Measurements from ENCODE around the gene ELAVL4.
"Not testable (repeated sequence)": the region's sequence is repeated elsewhere in the genome, so short reads cannot be mapped to it uniquely, and the experiment has no call there.

Gene ELAVL4

GRCh38 chr1:50126927-50127715 lies 18.4 kb downstream of the ELAVL4 start:
- DNase-seq, result no peak

- DNase-seq, result no peak
Observed at GRCh38 chr1:50129201-50129600, 20.5 kb downstream of the ELAVL4 start.

GRCh38 chr1:50132347-50132894 lies 23.7 kb downstream of the ELAVL4 start:
- DNase-seq, result no peak

DNA sequence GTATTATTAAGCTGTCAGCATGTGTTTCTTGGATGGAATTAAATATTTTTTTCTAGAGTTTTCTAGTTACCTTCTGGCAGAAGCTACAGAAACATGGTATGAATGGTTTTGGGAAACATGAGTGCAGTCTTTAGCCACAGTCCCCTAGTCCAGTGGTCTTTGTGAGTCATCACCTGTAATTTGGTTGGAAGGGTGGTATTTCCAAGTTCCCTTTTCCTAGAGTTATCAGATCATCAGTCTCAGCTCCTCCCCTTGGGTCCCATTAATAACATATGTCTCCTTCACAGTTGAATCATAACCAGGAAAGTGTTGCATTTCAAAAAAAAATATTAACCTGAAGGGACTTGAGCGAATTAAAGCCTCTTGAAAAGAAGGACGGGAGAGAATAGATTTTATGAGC lies 27.0 kb downstream of the ELAVL4 start:
- no peak for DNase-seq

DNA sequence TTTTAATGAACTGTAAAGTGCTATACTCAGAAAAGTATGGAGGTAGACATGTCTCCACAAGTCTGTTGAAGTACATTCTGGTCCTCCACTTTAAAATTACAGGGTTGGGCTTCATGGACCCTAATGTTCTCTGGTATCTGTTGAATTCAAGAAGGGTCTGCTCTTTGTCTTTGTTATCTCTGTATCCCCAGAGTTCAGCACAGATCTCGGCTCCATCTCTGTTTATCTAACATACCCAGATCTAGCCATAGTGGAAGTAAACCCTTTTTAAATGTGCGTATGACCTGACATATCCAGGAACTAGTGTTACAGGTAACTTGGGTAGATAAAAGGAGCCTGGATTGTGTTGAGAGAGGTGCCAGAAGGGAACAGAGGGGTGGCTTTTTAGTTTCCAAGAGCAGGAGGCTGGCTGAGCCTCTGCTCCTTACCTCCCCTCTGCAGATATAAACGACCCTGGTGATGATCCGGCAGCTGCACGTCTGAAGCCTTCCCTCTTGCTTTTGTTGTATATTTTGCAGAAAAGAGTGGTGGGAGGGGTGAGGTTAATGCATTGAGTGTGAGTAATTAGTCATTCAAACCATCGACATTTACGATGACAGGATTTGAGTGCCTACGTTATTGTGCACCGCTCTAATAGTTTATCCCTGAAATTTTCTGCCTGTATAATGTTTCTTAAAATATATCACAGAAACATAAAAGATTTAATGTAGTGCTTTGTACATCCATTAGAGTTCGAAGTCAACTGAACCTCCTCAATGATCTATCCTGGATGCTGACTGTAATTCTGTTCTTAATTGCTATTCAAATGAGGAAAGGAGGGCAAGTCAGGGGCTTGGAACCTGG lies 30.8 kb downstream of the ELAVL4 start:
- peak; percentile 85 for DNase-seq

DNA sequence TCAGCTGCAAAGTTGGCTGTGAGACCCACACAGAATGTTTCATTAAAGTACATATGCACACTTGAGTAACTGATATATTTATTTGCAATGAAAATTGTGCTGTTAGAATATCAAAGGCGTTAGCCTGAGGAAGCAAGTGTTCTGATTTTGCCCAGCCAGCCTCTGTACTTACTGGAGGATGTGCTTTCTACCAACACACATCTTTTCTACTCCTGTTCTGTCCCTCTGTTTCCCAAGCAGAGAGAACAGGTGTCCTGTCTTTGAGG lies 31.4 kb downstream of the ELAVL4 start:
- DNase-seq, result no peak

GRCh38 chr1:50147191-50147850 lies 38.6 kb downstream of the ELAVL4 start:
- no peak for DNase-seq

GRCh38 chr1:50148142-50148923 lies 39.6 kb downstream of the ELAVL4 start:
- no peak for DNase-seq

DNA sequence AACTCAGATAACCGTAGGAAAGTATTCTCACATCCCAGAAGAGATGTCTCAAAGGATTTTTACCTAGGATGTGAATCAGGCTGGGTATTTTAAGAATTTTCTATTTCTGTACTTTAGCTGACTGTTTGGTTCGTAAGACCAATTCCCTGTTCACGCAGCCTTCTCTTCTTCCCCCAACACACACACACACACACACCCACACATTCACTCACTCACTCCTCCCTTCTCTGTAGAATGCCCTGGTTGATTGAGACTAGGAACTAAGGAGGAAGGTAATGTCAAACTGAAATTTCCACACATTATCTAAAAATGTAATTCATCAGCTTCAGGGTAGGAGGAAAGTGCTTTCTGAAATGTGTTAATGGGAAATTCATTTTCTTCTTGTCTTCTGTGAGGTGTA lies 43.5 kb downstream of the ELAVL4 start:
- DNase-seq, result no peak

GRCh38 chr1:50155541-50155940 lies 46.8 kb downstream of the ELAVL4 start:
- no peak for DNase-seq

GRCh38 chr1:50156241-50157010 lies 47.7 kb downstream of the ELAVL4 start:
- DNase-seq, result no peak

DNA sequence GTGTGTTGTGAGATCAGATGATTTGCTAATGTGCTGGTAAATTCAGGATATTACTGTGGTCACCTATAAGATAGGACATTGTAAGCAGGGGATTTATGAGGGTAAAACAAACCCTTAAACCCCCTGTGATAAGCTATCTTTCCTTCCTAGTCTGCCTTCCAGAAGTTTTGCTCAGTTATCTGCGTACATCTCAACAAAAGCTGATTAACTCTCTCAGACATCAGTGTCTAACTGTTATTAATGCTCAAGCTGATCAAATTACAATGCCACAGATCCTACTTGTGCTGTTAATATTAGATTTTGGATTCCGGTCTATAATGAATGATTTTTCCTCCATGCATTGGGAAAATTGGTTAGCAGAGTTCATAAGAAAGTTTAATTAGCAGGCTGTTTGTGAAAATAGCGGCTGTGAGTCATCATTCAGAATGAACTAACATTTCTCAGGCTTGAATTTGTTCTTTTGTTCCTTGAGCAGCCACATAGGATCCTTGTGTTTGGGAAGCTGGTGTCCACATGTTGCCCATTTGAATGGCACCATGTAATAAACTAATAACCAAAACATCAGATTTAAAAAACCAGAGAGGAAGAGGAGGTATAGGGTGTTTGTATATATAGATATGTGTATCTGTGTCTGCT lies 48.7 kb downstream of the ELAVL4 start:
- DNase-seq, result no peak

- no peak for DNase-seq
Observed at GRCh38 chr1:50158421-50158820, 49.7 kb downstream of the ELAVL4 start.

DNA sequence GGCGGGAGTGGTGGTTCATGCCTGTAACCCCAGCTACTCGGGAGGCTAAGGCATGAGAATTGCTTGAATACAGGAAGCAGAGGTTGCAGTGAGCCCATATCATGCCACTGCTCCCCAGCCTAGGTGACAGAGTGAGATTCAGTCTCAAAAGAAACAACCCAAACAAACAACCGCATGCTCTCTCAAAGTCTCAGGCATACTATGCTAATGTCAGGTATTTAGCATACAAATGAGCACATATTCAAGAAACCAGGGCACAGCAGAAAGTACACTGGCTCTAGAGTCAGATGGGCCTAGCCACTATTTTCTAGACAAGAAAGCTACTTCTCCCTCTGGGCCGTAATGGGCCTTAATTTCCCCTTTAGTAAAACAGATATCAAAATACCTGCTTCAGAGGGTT lies 55.0 kb downstream of the ELAVL4 start:
- no peak for DNase-seq

- not testable (repeated sequence) for DNase-seq
Observed at GRCh38 chr1:50166351-50166750, 57.6 kb downstream of the ELAVL4 start.

- DNase-seq, result no peak
Observed at GRCh38 chr1:50172299-50172698, 63.6 kb downstream of the ELAVL4 start.

- no peak for DNase-seq
Observed at GRCh38 chr1:50174101-50174500, 65.4 kb downstream of the ELAVL4 start.

- no peak for DNase-seq
Observed at GRCh38 chr1:50175719-50176639, 67.3 kb downstream of the ELAVL4 start.

DNA sequence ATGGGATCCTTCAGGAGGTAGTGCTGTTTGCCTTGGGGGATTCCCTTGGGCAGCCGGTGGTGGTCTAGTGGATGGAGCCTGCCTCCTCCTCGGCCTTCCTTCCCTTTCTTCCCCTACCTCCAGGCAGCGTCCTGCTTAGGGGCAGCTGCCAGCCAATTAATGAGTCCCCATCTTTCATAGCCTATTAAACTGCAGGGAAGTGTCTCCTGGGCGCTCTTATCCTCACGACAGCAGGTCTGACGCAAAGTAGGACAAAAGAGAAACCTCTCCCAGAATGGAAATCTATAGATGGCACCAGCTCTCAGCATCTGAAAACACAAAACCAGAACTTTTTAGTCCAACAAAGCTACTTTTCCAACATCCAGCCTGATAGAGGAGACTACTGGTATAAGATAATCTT lies 69.3 kb downstream of the ELAVL4 start:
- DNase-seq, result no peak

DNA sequence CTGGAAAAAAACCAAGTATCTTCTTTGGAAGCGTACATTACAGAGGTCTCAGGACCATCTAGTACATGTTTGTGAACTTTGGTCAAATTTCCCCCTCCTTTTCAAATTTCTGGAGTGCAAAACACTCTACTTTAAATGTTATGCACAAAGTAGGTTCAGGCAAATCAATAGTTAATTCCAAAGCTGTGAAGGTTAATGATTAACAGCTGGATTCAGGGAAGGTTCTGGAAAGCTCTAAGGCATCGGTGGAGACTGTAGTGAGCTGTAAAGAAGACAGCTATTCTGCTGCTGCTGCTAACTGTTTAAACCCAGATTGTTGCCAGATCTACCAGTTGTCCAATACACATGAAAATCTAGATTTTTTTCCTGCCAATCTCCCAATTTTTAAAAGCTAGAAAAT lies 70.9 kb downstream of the ELAVL4 start:
- DNase-seq, result no peak

All from DMS79 (cell line).